K562 (cell line): ENCODE measurements around the gene ITGA7. TPM values are rescaled to one million over a fixed set of nuclear protein-coding genes. Genes with fewer than 3 reads are reported as not detected.

Source experiments
- ATAC-seq: fragments of 200-7000 bp; cut with Tn5 transposase; 3 replicates; pipeline ENCODE4 v1.9.1; 2020; ENCODE audit warnings: moderate library complexity
- BruUV-seq: library from RNA; stranded (reverse); fragments of 400-500 nt; replicated peaks from 2 replicates; lab custom pipeline; 2021; lab: Mats Ljungman, UMichigan
- CTCF ChIA-PET: fragments of 300-600 bp; formaldehyde crosslinking; extraction: SDS; loops from one replicate; lab custom pipeline; 2021; ENCODE audit warnings: low intra/inter-chr PET ratio; lab: Yijun Ruan, JAX
- POLR2A ChIA-PET: fragments of 300-600, 350-650 bp; sonication (Branson Sonifier 250); formaldehyde crosslinking; extraction: SDS; loops from one replicate; lab custom pipeline; 2021; ENCODE audit warnings: antibody characterized with exemption, inconsistent platforms; lab: Yijun Ruan, JAX
- DNase-seq, 4 experiments: peaks; one replicate each; pipeline versions ENCODE4 v3.0.0 to v3.0.0-alpha.2; 2011 to 2018; ENCODE audit warnings: low spot score in 3 of 4, mixed read lengths in 3 of 4; ENCODE audit errors: extremely low read depth in 1 of 4
- FAIRE-seq: peaks from 2 replicates; lab custom pipeline; 2011; peaks lifted over from hg19 to GRCh38; lab: Jason Lieb, UNC
- H2AFZ ChIP-seq: 2 replicates; pipeline ENCODE4 v1.6.0; 2011; ENCODE audit warnings: low read depth, low read length, control low read depth, inconsistent platforms
- H3K27ac ChIP-seq: fragments of 200-600 bp; 3 replicates; pipeline ENCODE4 v1.8.0; 2011; ENCODE audit warnings: low read depth, mild to moderate bottlenecking, control low read depth, inconsistent platforms, low read length, moderate library complexity, mixed read lengths; ENCODE audit errors: extremely low read depth
- H3K27me3 ChIP-seq, 2 experiments: fragments of 300-600 bp in 1 of 2; 2 replicates in 1 of 2; 3 replicates in 1 of 2; pipeline versions ENCODE4 v1.6.0 to v1.8.0; 2011; ENCODE audit warnings: inconsistent platforms in 2 of 2, low read length in 2 of 2, mild to moderate bottlenecking in 1 of 2, mixed read lengths in 1 of 2, moderate library complexity in 1 of 2; ENCODE audit not compliant: control insufficient read depth in 2 of 2, insufficient read depth in 2 of 2
- H3K36me3 ChIP-seq: fragments of 300-600 bp; 3 replicates; pipeline ENCODE4 v1.8.0; 2011; ENCODE audit warnings: mild to moderate bottlenecking, low read length, inconsistent platforms; ENCODE audit not compliant: control insufficient read depth, insufficient read depth
- H3K4me1 ChIP-seq, 2 experiments: fragments of 200-600 bp in 1 of 2; replicated peaks in 1 of 2; 2 replicates in 1 of 2; 3 replicates in 1 of 2; pipeline versions ENCODE4 v1.5.1 to v1.8.0; 2011; ENCODE audit warnings: inconsistent platforms in 2 of 2, low read length in 2 of 2, mild to moderate bottlenecking in 1 of 2, mixed read lengths in 1 of 2, moderate library complexity in 1 of 2; ENCODE audit not compliant: control insufficient read depth in 2 of 2, insufficient read depth in 2 of 2
- H3K4me2 ChIP-seq: 2 replicates; pipeline ENCODE4 v1.6.1; 2011; ENCODE audit warnings: low read length, control low read depth, inconsistent platforms, mixed read lengths; ENCODE audit not compliant: insufficient read depth
- H3K4me3 ChIP-seq: fragments of 200-600 bp; sonication (generic), shearing (Covaris generic); 2 replicates; pipeline ENCODE4 v1.5.1; 2016; ENCODE audit warnings: control low read depth, inconsistent platforms
- H3K79me2 ChIP-seq: fragments of 200-600 bp; 3 replicates; pipeline ENCODE4 v1.8.0; 2011; ENCODE audit warnings: low read length, inconsistent platforms; ENCODE audit not compliant: control insufficient read depth, insufficient read depth
- H3K9ac ChIP-seq, 2 experiments: 2 replicates each; pipeline versions ENCODE4 v1.6.0 to v1.6.1; 2011; ENCODE audit warnings: low read depth in 2 of 2, low read length in 2 of 2, control low read depth in 1 of 2, inconsistent platforms in 1 of 2, mild to moderate bottlenecking in 1 of 2, mixed read lengths in 1 of 2; ENCODE audit not compliant: insufficient read depth in 1 of 2
- H3K9me1 ChIP-seq: one replicate; pipeline ENCODE4 v1.6.0; 2011; ENCODE audit warnings: inconsistent platforms, mild to moderate bottlenecking, low read length, moderate library complexity; ENCODE audit not compliant: control insufficient read depth, insufficient read depth
- H3K9me3 ChIP-seq: replicated peaks from 2 replicates; pipeline ENCODE4 v1.5.1; 2011; ENCODE audit warnings: low read depth, low read length, inconsistent platforms; ENCODE audit not compliant: control insufficient read depth, insufficient read depth
- H4K20me1 ChIP-seq: replicated peaks from 2 replicates; pipeline ENCODE4 v1.6.1; 2011; ENCODE audit warnings: low read length, inconsistent platforms, mixed read lengths; ENCODE audit not compliant: control insufficient read depth, insufficient read depth
- NFIC ChIP-seq: fragments of 450-650 bp; IDR thresholded peaks from 2 replicates; pipeline ENCODE4 v1.6.1; 2017; ENCODE audit warnings: mild to moderate bottlenecking, inconsistent platforms
- TAF1 ChIP-seq: IDR thresholded peaks from 2 replicates; pipeline ENCODE4 v1.6.1; 2011; ENCODE audit warnings: mild to moderate bottlenecking, low read length, moderate library complexity; ENCODE audit not compliant: insufficient read depth, control insufficient read depth, severe bottlenecking; ENCODE audit errors: extremely low read depth
- ZNF3 ChIP-seq: fragments of 250-450 bp; sonication (Bioruptor Pico); IDR thresholded peaks from 2 replicates; pipeline ENCODE4 v1.5.0; 2021; ENCODE audit warnings: mild to moderate bottlenecking, moderate library complexity
- ZNF431 ChIP-seq: sonication (generic); formaldehyde crosslinking; IDR thresholded peaks from 2 replicates; pipeline ENCODE4 v1.8.0; 2022; ENCODE audit warnings: mild to moderate bottlenecking, missing genetic modification reagents
- ZNF512 ChIP-seq: IDR thresholded peaks from 2 replicates; pipeline ENCODE4 v1.6.1; 2016; ENCODE audit warnings: missing genetic modification characterization, missing compliant biosample characterization
- ZSCAN29 ChIP-seq: fragments of 450-650 bp; IDR thresholded peaks from 2 replicates; pipeline ENCODE4 v1.6.1; 2017
- WGBS: fragments of 100-300 bp; shearing (Covaris generic); methylation state at CpG from one replicate; pipeline ENCODE4 v1.1.6; 2016; ENCODE audit warnings: low coverage, mixed read lengths; ENCODE audit not compliant: insufficient coverage; ENCODE audit errors: missing lambda C conversion rate; 5-methylcytosine and 5-hydroxymethylcytosine counted together
- in situ Hi-C: fragments of 300-500 bp; cut with MboI; formaldehyde crosslinking; loops from 4 replicates; pipeline ENCODE4 v1.15.0; 2018; ENCODE audit warnings: inconsistent platforms, mixed read lengths
- intact Hi-C: fragments of 100-400 bp; cut with micrococcal nuclease; formaldehyde crosslinking; loops from 2 replicates; pipeline ENCODE4 v1.14.2; 2022
- polyA plus RNA-seq, 8 experiments: library from polyadenylated mRNA; depleted of rRNA in 4 of 8; stranded (reverse) in 5 of 8; unstranded in 3 of 8; fragments of >200 nt; fragmentation: Nextera tagmentation in 2 of 8; fragmentation: Illumina TruSeq in 1 of 8; extraction: Ambion mirVana in 2 of 8; extraction: Trizol in 1 of 8; gene quantifications; 2 replicates each; pipeline versions ENCODE4 v1.2.1 to v1.2.3, GENCODE V29; 2011 to 2014; ENCODE audit warnings: inconsistent platforms in 1 of 8, missing spikeins in 1 of 8
- total RNA-seq, 7 experiments: library from RNA; depleted of rRNA in 6 of 7; stranded (reverse); fragments of >200 nt in 6 of 7; fragmentation: Illumina TruSeq in 2 of 7; extraction: Trizol in 2 of 7; gene quantifications; 2 replicates each; pipeline versions ENCODE4 v1.2.1 to v1.2.3, GENCODE V29; 2011 to 2021; ENCODE audit warnings: low replicate concordance in 1 of 7

ITGA7 gene
- total and polyA plus RNA-seq, 9 of the 15 experiments (the other 6 are each of a cell fraction or from before 2014, with no cell fraction given), result 0.11 to 2.3 (median 0.56) TPM; not detected in 1

GRCh38 chr12:55679691-55680090, 28.0 kb downstream of the ITGA7 start:
- H2AFZ ChIP-seq, result no peak overlapping the region
- in situ Hi-C loops (no loop called here), intact Hi-C loops (loop anchor here (2.0 kb wide), 1 partner anchor 27 kb away; the partner anchor contains the start of gene ITGA7)
- CTCF ChIA-PET, result no interaction called here
- no peaks in the 10 kb centered on the region for H3K9me3 ChIP-seq
- TF ChIP-seq ZNF512 (tag) (no peak), ZNF3 (no peak), TAF1 (no peak), NFIC (peak; percentile 36; the same call in 1 of the 2 replicates), ZNF431 (CRISPR knock-in tag) (no peak), ZSCAN29 (no peak)
- TF ChIP-seq, all 486 proteins: peak for 1
- H3K4me3 ChIP-seq, result no peak overlapping the region
- H3K79me2 ChIP-seq, result no peaks in the 10 kb centered on the region
- POLR2A ChIA-PET, result no interaction called here
- H3K9me1 ChIP-seq, result no peaks in the 10 kb centered on the region
- H3K36me3 ChIP-seq, result no peaks in the 10 kb centered on the region
- H3K4me1 ChIP-seq, result peaks cover 0 to 11% of the 10 kb centered on the region in 2 experiments; a peak in 2 of 5 replicates
- H4K20me1 ChIP-seq, result no peaks in the 10 kb centered on the region
- WGBS, result 7% methylated on average over 5 of the region's 5 CpGs
- ATAC-seq, result no peak
- FAIRE-seq, result no peak
- H3K27ac ChIP-seq, result no peak overlapping the region
- H3K4me2 ChIP-seq, result no peak overlapping the region
- no peak for DNase-seq
- no TSS peak for BruUV-seq
- H3K9ac ChIP-seq, result no peak overlapping the region
- H3K27me3 ChIP-seq, result peaks cover 14 to 37% of the 10 kb centered on the region in 2 experiments
